T-helper 17 cell (primary cell): ENCODE measurements around the gene FICD. TPM values are rescaled to one million over a fixed set of nuclear protein-coding genes. Genes with fewer than 3 reads are reported as not detected.
A peak's percentile ranks its signal among the peaks of the same experiment; 100 is the strongest.

Source experiments
- ATAC-seq: fragments of 150-1000 bp; cut with Tn5 transposase; 2 replicates; pipeline ENCODE4 v1.10.0; 2021; ENCODE audit warnings: mild to moderate bottlenecking, moderate library complexity
- DNase-seq, 3 donors: peaks; one replicate each; pipeline versions ENCODE4 v3.0.0 to v3.0.0-alpha.2; 2020 to 2021
- H3K9me3 ChIP-seq: one replicate; pipeline ENCODE4 v1.7.0; 2013; ENCODE audit warnings: low read length, mild to moderate bottlenecking; ENCODE audit not compliant: control insufficient read depth, poor library complexity, severe bottlenecking
- H3K27ac Mint-ChIP-seq: one replicate; pipeline ENCODE4 v1.8.0; 2022; ENCODE audit warnings: mild to moderate bottlenecking, moderate library complexity, mixed read lengths
- H3K27me3 Mint-ChIP-seq: one replicate; pipeline ENCODE4 v1.8.0; 2022; ENCODE audit warnings: mixed read lengths
- H3K36me3 Mint-ChIP-seq: one replicate; pipeline ENCODE4 v1.8.0; 2022; ENCODE audit warnings: low read depth, mixed read lengths
- H3K4me1 Mint-ChIP-seq: one replicate; pipeline ENCODE4 v1.8.0; 2022; ENCODE audit warnings: mild to moderate bottlenecking, mixed read lengths
- H3K4me3 Mint-ChIP-seq: one replicate; pipeline ENCODE4 v1.8.0; 2022; ENCODE audit warnings: mild to moderate bottlenecking, moderate library complexity, mixed read lengths
- total RNA-seq, 4 donors: library from RNA in 2 of 4; stranded (reverse) in 2 of 4; gene quantifications; one replicate each; pipeline ENCODE4 v1.2.3 and lab custom pipeline; 2022 to 2026

The FICD gene
- 1 to 10 TPM; 4.4 to 5.1 TPM for total RNA-seq
- total RNA-seq (lab: John Stamatoyannopoulos, UW), result 5.3 to 16.3 reads per million in 2 donors

DNA sequence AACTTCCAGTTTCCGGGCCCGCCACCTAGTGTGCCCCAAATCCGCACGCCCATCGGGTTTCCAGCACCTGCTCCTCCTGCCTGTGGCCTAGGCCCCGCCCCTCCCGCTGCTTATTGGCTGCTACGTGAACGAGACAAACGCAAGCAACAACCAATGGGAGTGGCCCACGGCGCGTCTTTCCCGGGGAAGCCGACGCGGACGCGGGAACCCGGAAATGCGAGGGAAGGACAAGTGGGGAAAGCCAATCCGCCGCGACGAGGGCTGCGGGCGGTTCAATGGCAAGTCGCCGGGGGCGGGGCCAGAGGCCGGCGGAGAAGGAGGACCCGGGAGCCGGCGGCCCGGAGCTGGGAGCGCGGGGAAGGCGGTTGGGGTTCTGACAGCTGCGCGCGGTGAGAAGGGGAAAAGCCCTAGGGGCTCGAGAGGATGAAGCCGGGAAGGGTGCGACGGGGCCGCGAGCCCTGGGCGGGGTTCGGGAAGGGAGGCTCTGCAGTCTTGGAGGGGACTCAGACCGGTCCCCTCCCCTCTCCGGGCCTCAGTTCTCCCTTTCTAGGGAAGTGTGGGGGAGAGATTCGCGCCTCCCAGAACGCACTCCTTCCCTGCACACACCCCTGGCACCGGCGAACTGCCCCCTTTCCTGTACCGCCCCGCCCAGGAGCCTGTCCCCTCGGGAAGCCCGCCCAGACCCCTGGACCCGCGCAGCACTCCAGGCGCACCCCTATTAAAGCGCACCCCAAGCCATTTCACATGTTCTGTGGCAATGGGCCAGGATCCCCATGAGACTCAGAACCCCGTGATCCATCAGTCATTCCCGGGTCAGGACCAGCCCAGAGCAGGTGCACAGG lies at the start of gene FICD:
Gene FICD (plus strand): TSS at position 305 of the 842 bp plus-strand sequence. CDS start 1,696 bp downstream, outside the sequence.
- no peaks in the 10 kb centered on the region for H3K9me3 ChIP-seq
- ATAC-seq, result peak; percentile 95
- DNase-seq, result peak; percentile 98 to 99 (median 98)
- Mint-ChIP-seq H3K27ac (peak within 1 kb of the TSS; percentile 93), H3K4me1 (peaks cover 28% of the 10 kb centered on the region), H3K27me3 (no peaks in the 10 kb centered on the region), H3K4me3 (peak within 1 kb of the TSS; percentile 97), H3K36me3 (peaks cover 2% of the 10 kb centered on the region)

DNA sequence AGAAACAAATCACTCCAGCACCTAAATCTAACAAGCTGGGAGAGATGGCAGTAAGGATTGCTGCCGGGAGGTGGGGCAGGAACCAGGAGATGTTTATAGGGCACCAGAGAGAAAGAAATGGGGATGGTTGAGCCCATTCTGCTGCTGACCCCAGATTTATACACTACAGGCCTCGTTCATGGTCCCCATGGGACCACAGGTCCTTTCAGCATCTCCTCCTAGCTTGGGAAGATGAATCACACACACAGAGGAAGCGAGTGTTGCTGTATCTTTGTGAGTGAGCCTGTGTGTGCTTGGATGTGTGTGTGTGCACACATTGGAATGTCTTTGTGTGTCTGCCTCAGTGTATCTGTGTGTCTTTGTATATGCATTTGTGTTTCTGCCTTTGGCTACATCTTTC lies 49.7 kb upstream of the FICD start:
- peaks cover 50% of the 10 kb centered on the region for H3K27me3 Mint-ChIP-seq

GRCh38 chr12:108468196-108468968 lies 46.7 kb upstream of the FICD start:
- DNase-seq, result no peak
- Mint-ChIP-seq H3K27ac (no peak overlapping the region), H3K36me3 (peaks cover 2% of the 10 kb centered on the region), H3K4me3 (no peak overlapping the region), H3K27me3 (peaks cover 40% of the 10 kb centered on the region), H3K4me1 (no peaks in the 10 kb centered on the region)
- no peak for ATAC-seq
- no peaks in the 10 kb centered on the region for H3K9me3 ChIP-seq

More for the DNA sequence above, 49.7 kb upstream of the FICD start:
- ATAC-seq (no peak), DNase-seq (no peak)
- no peaks in the 10 kb centered on the region for H3K9me3 ChIP-seq
- no peak overlapping the region for H3K27ac Mint-ChIP-seq
- no peak overlapping the region for H3K4me3 Mint-ChIP-seq
- H3K4me1 Mint-ChIP-seq, result no peaks in the 10 kb centered on the region
- H3K36me3 Mint-ChIP-seq, result peaks cover 2% of the 10 kb centered on the region

DNA sequence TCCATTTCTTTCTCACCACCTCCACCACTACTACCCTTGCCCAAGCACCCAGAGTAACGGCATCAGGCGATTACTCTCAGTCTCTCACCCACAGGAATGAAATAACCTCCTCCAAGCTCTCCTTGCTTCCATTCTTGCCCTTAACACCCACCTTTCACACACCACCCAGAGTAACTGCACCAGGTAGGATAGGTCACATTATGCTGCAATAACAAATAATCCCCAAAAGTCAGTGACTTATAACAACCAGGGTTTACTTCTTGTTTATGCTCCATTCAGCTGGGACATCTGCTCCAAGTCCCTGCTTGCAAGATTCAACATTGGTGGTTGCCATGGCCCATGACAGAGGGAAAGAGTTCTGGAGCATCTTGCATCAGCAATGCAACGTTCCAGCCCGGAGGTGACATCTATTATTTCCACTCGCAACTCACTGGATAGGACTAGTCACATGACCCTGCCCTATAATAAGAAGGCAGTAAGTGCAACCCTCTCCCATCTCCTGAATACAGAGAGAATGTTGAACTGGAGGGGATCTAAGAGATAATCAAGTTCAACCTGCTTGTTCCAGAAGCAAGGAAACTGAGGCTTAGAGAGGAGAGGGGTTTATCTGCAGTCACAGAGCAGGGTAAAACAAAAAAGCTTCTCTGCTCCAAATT lies 41.5 kb upstream of the FICD start:
- Mint-ChIP-seq H3K4me3 (no peak overlapping the region), H3K27me3 (peaks cover 19% of the 10 kb centered on the region), H3K36me3 (peaks cover 2% of the 10 kb centered on the region), H3K4me1 (no peaks in the 10 kb centered on the region), H3K27ac (no peak overlapping the region)
- ATAC-seq, result no peak
- no peak for DNase-seq
- no peaks in the 10 kb centered on the region for H3K9me3 ChIP-seq

DNA sequence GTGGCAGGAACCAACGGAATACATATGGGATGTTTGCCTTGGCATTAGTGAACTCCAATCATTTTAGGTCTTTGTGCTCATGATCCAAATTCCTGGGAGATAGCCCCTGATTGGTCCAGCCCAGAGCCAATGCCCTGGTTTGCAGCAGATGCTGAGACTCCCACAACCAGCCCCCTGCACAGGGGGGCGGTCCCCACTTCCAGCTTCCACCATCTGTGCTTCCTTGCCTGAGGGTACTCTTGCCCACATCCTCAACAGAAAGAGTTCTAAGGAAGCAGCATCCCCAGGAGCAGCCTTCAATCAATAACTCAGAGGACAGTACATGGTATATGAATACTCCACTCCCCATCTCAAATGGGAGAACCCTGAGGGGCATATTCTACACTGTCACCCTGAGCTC lies 39.7 kb upstream of the FICD start:
- ATAC-seq (no peak), DNase-seq (no peak)
- Mint-ChIP-seq H3K4me3 (no peak overlapping the region), H3K36me3 (no peaks in the 10 kb centered on the region), H3K27ac (no peak overlapping the region), H3K4me1 (no peaks in the 10 kb centered on the region), H3K27me3 (peaks cover 34% of the 10 kb centered on the region)
- H3K9me3 ChIP-seq, result no peaks in the 10 kb centered on the region

DNA sequence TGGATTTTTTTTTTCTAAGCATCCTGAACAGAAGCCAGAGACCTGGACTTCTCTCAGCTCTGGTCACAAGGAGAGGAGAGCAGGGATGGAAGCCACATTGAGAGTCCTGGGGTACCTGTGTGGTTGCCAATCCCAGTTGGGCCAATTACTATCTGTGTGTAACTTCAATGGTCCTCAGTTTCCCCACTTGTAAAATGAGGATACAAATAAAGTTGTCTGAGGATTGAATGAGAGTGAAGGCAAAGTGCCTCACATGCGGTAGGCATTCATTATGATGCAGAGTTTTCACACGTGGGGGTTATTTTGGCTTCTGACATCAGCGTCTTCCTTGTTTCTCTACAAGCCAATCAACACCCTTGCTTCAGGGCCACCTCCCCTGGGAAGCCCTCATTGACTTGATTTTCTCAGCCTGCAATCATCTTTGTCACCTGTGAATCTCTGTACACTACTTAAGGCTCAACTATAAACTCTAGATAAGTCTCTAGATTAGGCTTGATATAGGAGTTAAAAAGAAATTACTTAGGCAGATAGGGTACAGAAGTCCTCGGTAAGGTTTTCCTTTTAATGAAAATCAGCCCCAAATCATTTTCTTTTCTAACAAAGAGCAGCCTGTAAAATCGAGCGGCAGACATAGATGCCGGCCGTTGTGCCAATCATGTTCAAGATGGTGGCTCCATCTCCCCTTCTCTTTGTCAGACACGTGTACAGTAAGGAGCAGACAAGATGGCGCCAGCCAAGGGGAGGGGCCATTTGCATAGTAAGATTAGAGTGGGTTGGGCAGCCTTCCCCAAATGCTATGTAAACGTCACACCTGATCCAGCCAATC lies 37.8 kb upstream of the FICD start:
- H3K27ac Mint-ChIP-seq, result no peak overlapping the region
- ATAC-seq (no peak), DNase-seq (no peak)
- H3K27me3 Mint-ChIP-seq, result peaks cover 37% of the 10 kb centered on the region
- H3K9me3 ChIP-seq, result no peaks in the 10 kb centered on the region
- no peaks in the 10 kb centered on the region for H3K36me3 Mint-ChIP-seq
- H3K4me1 Mint-ChIP-seq, result no peaks in the 10 kb centered on the region
- H3K4me3 Mint-ChIP-seq, result no peak overlapping the region

GRCh38 chr12:108477881-108478259 lies 37.2 kb upstream of the FICD start:
- no peak overlapping the region for H3K27ac Mint-ChIP-seq
- peaks cover 43% of the 10 kb centered on the region for H3K27me3 Mint-ChIP-seq
- H3K4me3 Mint-ChIP-seq, result no peak overlapping the region
- H3K4me1 Mint-ChIP-seq, result no peaks in the 10 kb centered on the region
- no peaks in the 10 kb centered on the region for H3K9me3 ChIP-seq
- DNase-seq, result no peak
- no peak for ATAC-seq
- no peaks in the 10 kb centered on the region for H3K36me3 Mint-ChIP-seq

DNA sequence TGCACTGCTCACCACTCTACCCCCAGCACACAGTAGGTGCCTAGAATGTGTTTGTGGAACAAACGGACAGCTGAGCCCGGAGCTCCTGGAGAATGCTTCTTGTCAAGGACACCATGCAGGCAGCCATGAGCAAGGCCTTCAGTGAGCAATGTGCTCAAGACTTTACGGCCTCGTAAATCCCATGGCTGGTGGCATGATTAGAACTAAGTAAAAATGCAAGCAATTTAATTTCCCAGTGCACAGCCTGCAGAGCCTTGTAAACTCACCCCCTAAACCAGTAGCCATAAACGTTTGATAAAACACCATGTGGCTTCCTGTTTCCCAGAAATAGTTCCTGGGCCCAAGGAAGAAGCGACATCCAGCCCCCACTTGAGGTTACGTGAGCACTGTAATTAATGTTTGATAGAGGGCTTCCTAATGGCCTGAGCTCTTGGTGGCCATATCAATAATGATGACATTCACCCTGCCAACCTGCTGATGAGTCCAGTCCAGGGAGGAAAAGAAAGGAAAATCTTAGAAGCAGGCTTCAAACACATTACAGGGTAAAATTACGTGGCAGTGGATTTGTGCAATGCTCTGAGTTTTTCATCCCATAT lies 36.4 kb upstream of the FICD start:
- no peak overlapping the region for H3K4me3 Mint-ChIP-seq
- no peaks in the 10 kb centered on the region for H3K36me3 Mint-ChIP-seq
- no peaks in the 10 kb centered on the region for H3K9me3 ChIP-seq
- H3K27me3 Mint-ChIP-seq, result peaks cover 50% of the 10 kb centered on the region
- H3K4me1 Mint-ChIP-seq, result no peaks in the 10 kb centered on the region
- DNase-seq (no peak), ATAC-seq (no peak)
- no peak overlapping the region for H3K27ac Mint-ChIP-seq

DNA sequence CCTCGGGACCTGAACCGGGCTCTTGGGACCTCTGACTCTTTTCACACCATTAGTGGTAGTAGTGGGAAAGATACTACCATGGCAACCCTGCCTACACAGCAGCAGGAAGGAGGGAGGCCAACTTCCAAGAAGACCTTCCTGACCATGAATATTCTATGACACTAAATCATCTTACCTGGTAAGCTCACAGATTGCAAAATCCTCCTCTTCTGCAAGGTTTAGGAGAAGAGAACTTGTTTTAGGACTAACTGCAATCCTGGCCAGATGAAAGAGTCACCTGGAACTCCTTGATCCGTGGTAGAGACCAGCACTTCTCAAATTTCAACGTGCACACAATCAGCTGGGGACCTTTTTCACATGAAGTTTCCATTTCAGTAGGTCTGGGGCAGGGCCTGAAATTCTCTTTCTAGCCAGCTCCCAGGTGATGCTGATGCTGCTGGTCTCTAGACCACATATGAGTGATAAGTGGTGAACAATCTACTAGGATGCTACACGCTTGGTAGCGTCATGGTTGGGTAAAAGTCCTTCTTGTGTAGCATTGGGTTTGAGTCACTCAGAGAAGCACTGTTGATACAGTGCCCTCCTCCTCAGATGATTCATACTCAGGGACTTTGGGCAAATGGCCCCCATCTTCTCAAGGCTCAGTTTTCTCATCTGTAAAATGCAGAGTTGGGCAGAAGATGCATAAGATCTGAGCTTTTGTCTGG lies 35.6 kb upstream of the FICD start:
- ATAC-seq (no peak), DNase-seq (no peak)
- no peak overlapping the region for H3K27ac Mint-ChIP-seq
- H3K4me3 Mint-ChIP-seq, result no peak overlapping the region
- H3K9me3 ChIP-seq, result no peaks in the 10 kb centered on the region
- H3K4me1 Mint-ChIP-seq, result no peaks in the 10 kb centered on the region
- no peaks in the 10 kb centered on the region for H3K36me3 Mint-ChIP-seq
- peaks cover 54% of the 10 kb centered on the region for H3K27me3 Mint-ChIP-seq

DNA sequence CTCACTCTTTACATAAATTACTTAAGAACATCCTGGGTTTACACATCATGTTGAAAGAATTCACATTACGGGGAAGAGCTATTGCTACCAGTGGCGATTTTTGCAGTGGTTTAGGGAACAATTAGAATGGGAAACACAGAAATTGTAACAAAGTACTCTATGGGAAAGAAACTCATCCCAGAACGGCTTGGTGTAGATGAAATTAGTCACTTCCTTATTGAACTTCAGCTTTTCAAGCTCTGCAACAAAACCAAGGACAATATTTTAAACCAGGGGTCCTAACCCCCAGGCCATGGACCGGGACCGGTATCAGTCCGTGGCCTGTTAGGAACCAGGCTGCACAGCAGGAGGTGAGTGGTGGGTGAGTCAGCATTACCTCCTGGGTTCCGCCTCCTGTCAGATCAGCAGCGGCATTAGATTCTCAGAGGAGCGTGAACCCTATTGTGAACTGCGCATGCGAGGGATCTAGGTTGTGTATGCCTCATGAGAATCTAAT lies 32.3 kb upstream of the FICD start:
- Mint-ChIP-seq H3K36me3 (no peaks in the 10 kb centered on the region), H3K4me3 (no peak overlapping the region), H3K27ac (no peak overlapping the region), H3K4me1 (no peaks in the 10 kb centered on the region), H3K27me3 (peaks cover 70% of the 10 kb centered on the region)
- H3K9me3 ChIP-seq, result no peaks in the 10 kb centered on the region
- no peak for ATAC-seq
- DNase-seq, result no peak

- no peak for ATAC-seq
- Mint-ChIP-seq H3K27ac (no peak overlapping the region), H3K4me3 (no peak overlapping the region), H3K4me1 (no peaks in the 10 kb centered on the region), H3K27me3 (peaks cover 75% of the 10 kb centered on the region), H3K36me3 (no peaks in the 10 kb centered on the region)
- H3K9me3 ChIP-seq, result no peaks in the 10 kb centered on the region
- no peak for DNase-seq
Observed at GRCh38 chr12:108483213-108484059, 31.6 kb upstream of the FICD start.
